Neural progenitor cell (in vitro differentiated cells): ENCODE measurements around the gene SPTBN4.

Experiments used
- EZH2 ChIP-seq: fragments of 200-600 bp; sonication (generic); IDR thresholded peaks from 2 replicates; pipeline ENCODE4 v1.6.1; 2017; ENCODE audit warnings: antibody characterized with exemption, mild to moderate bottlenecking, moderate library complexity
- EZH2phosphoT487 ChIP-seq: fragments of 200-600 bp; sonication (generic); IDR thresholded peaks from 2 replicates; pipeline ENCODE4 v1.6.1; 2017; ENCODE audit warnings: antibody characterized with exemption
- TF ChIP-seq, protein P1 (sequence below): fragments of 200-600 bp; sonication (generic); IDR thresholded peaks from 2 replicates; pipeline ENCODE4 v1.5.1; 2017; ENCODE audit warnings: antibody characterized with exemption, mild to moderate bottlenecking

DNA sequence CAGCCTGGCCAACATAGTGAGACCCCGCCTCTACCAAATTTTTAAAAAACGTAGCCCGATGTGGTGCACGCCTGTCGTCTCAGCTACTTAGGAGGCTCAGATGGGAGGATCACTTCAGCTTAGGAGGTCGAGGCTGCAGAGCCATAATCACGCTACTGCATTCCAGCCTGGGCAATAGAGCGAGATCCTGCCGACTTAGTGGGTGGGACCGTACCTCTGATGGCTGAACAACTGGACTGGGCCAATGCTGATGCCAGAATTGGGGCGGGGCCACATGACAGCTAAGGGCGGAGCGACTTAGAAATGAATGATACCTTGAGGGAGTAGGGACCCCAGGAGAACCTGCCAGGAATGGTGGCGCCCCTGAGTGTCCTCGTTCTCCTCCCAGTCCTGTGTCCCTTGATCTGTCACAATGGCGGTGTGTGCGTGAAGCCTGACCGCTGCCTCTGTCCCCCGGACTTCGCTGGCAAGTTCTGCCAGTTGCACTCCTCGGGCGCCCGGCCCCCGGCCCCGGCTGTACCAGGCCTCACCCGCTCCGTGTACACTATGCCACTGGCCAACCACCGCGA is 137.9 kb downstream of the SPTBN4 start:
- TF ChIP-seq, protein P1, sequence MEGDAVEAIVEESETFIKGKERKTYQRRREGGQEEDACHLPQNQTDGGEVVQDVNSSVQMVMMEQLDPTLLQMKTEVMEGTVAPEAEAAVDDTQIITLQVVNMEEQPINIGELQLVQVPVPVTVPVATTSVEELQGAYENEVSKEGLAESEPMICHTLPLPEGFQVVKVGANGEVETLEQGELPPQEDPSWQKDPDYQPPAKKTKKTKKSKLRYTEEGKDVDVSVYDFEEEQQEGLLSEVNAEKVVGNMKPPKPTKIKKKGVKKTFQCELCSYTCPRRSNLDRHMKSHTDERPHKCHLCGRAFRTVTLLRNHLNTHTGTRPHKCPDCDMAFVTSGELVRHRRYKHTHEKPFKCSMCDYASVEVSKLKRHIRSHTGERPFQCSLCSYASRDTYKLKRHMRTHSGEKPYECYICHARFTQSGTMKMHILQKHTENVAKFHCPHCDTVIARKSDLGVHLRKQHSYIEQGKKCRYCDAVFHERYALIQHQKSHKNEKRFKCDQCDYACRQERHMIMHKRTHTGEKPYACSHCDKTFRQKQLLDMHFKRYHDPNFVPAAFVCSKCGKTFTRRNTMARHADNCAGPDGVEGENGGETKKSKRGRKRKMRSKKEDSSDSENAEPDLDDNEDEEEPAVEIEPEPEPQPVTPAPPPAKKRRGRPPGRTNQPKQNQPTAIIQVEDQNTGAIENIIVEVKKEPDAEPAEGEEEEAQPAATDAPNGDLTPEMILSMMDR, result no peak
- TF ChIP-seq EZH2 (no peak), EZH2phosphoT487 (no peak)
